Heart left ventricle (tissue), 16 donors: ENCODE data around the gene WDR86. TPM values are rescaled to one million over a fixed set of nuclear protein-coding genes. Genes with fewer than 3 reads are reported as not detected.

ENCODE experiments used
- ATAC-seq, 4 donors: fragments of 200-7000 bp; cut with Tn5 transposase; one replicate each; pipeline ENCODE4 v1.9.1; 2020 to 2022; ENCODE audit warnings: moderate library complexity in 4 of 4, mild to moderate bottlenecking in 3 of 4, moderate number of reproducible peaks in 1 of 4
- DNase-seq, 5 donors: peaks; one replicate each; pipeline ENCODE4 v3.0.0-alpha.2; 2020
- H3K27ac ChIP-seq, 12 donors: fragments of 200-600 bp; sonication (generic) in 4 of 12; one replicate each; pipeline versions ENCODE4 v1.5.0 to v1.8.0; 2016 to 2022; ENCODE audit warnings: mild to moderate bottlenecking in 2 of 12
- H3K27me3 ChIP-seq, 9 donors: fragments of 200-600 bp; sonication (generic) in 2 of 9; one replicate each; pipeline versions ENCODE4 v1.5.1 to v1.8.0; 2016 to 2022; ENCODE audit warnings: mild to moderate bottlenecking in 3 of 9
- H3K36me3 ChIP-seq, 9 donors: fragments of 200-600 bp; sonication (generic) in 2 of 9; one replicate each; pipeline versions ENCODE4 v1.5.0 to v1.8.0; 2018 to 2022; ENCODE audit warnings: mild to moderate bottlenecking in 2 of 9
- H3K4me1 ChIP-seq, 12 donors: fragments of 200-600 bp; sonication (generic) in 4 of 12; one replicate each; pipeline versions ENCODE4 v1.5.0 to v1.8.0; 2016 to 2022; ENCODE audit warnings: mild to moderate bottlenecking in 3 of 12
- H3K4me3 ChIP-seq, 12 donors: fragments of 200-600 bp; sonication (generic) in 4 of 12; one replicate each; pipeline versions ENCODE4 v1.5.0 to v1.8.0; 2017 to 2022; ENCODE audit warnings: mild to moderate bottlenecking in 9 of 12, moderate library complexity in 4 of 12
- H3K9me3 ChIP-seq, 12 donors: fragments of 200-600 bp; sonication (generic) in 4 of 12; one replicate each; pipeline versions ENCODE4 v1.5.0 to v1.8.0; 2016 to 2022; ENCODE audit warnings: mild to moderate bottlenecking in 1 of 12
- CTCF ChIP-seq, 12 donors: fragments of 200-600 bp; sonication (generic) in 4 of 12; IDR thresholded peaks; one replicate each; pipeline versions ENCODE4 v1.5.0 to v1.8.0; 2018 to 2022; ENCODE audit warnings: antibody characterized with exemption in 12 of 12, mild to moderate bottlenecking in 5 of 12
- POLR2A ChIP-seq, 2 donors: fragments of 450-650 bp; IDR thresholded peaks; one replicate each; pipeline ENCODE4 v1.6.1; 2017; ENCODE audit warnings: antibody characterized with exemption in 2 of 2, mild to moderate bottlenecking in 2 of 2, moderate library complexity in 2 of 2
- WGBS, 4 donors: extraction: QIAGEN DNeasy Blood & Tissue Kit in 2 of 4; methylation state at CpG; one replicate each; pipeline versions ENCODE4 v1.1.5 to v1.1.7; 2013 to 2018; 5-methylcytosine and 5-hydroxymethylcytosine counted together
- intact Hi-C, 10 donors: fragments of 100-400 bp; cut with DNase I; formaldehyde crosslinking; loops; one replicate each; pipeline versions ENCODE4 v1.11.1 to v1.14.2; 2022
- polyA plus RNA-seq, 2 donors: library from polyadenylated mRNA; stranded (reverse); fragments of 200-250 nt; gene quantifications; one replicate each; pipeline ENCODE4 v1.2.3, GENCODE V29; 2013
- total RNA-seq, 9 donors: library from RNA; depleted of rRNA in 2 of 9; stranded (reverse); fragments of >200 nt in 2 of 9; fragmentation: NEBNext Ultra II Directional in 3 of 9; extraction: Animal tissue kit (Norgen Biotek cat#: 25700) in 3 of 9; gene quantifications; one replicate each; pipeline versions ENCODE4 v1.1.0 to v1.2.4, GENCODE V29; 2016 to 2023
- donor health status: ischemic (EF 13 %, LVEDD 7.1; RV severe dilation, severe dysfunction).
- donor health status: healthy with polysubstance abuse.
- donor health status: DM: no; HTN: yes; CAD: no.
- donor health status: DM: no; HTN: no; CAD: no.
- donor health status: ischemic (EF 25% LVEDD 6.9; RV normal size, moderate dysfunction).
- donor health status: ischemic (EF 25% LVEDD 5.7; RV mildly dilated, moderate dysfunction).
- donor health status: healthy.
- donor health status: DM: yes; HTN: yes; CAD: no.
- donor health status: ischemic (EF 35%, LVEDD 5.7; RV mildly dilated, moderate dysfunction).
- donor health status: nonischemic (EF 11% LVEDD 7.7; RV severe dilation, severe dysfunction).
- donor health status: DM: yes; HTN: yes; CAD: no.
- donor health status: PGD.
- donor health status: ischemic (EF 29% LVEDD 5.4; RV normal size, mild dysfunction).
- donor health status: nonischemic (EF 23%, LVEDD 6.1; RV moderate dilation, normal function).

The WDR86 gene
- total and polyA plus RNA-seq, 11 donors: 0.37 to 1.7 (median 0.52) TPM; not detected in 5

GRCh38 chr7:151408498-151408838 lies 1.4 kb downstream of the WDR86 start:
- Histone ChIP-seq H3K4me3 (peak overlapping the region in 2 of 12 donors; percentile 39 to 51), H3K4me1 (peaks cover 0 to 38% (median 14%) of the 10 kb centered on the region in 12 donors), H3K9me3 (no peaks in the 10 kb centered on the region), H3K27me3 (peaks cover 18 to 57% (median 26%) of the 10 kb centered on the region in 9 donors), H3K36me3 (no peaks in the 10 kb centered on the region), H3K27ac (peak overlapping the region in 1 of 12 donors; percentile 63)
- TF ChIP-seq POLR2A (IDR thresholded peaks at IDR 0.05) (no peak), CTCF (IDR thresholded peaks at IDR 0.05) (no peak)
- ATAC-seq (no peak), DNase-seq (no peak)
- 85 to 92% (median 88%) methylated on average over 6 to 7 of the region's 7 CpGs for WGBS, 4 donors
- intact Hi-C loops: no loop called here

- ATAC-seq: no peak
- H3K4me1 ChIP-seq: peaks cover 0 to 41% (median 14%) of the 10 kb centered on the region in 12 donors
- H3K36me3 ChIP-seq: no peaks in the 10 kb centered on the region
- no peak overlapping the region for H3K4me3 ChIP-seq
- 89 to 95% (median 92%) methylated on average over 8 to 9 of the region's 9 CpGs for WGBS, 4 donors
- DNase-seq: no peak
- no peaks in the 10 kb centered on the region for H3K9me3 ChIP-seq
- intact Hi-C loops: no loop called here
- no peak for TF ChIP-seq POLR2A (IDR thresholded peaks at IDR 0.05)
- no peak for TF ChIP-seq CTCF (IDR thresholded peaks at IDR 0.05)
- H3K27me3 ChIP-seq: peaks cover 18 to 56% (median 26%) of the 10 kb centered on the region in 9 donors
- H3K27ac ChIP-seq: peak overlapping the region in 1 of 12 donors; percentile 5
These were observed 2.8 kb downstream of the WDR86 start for GRCh38 chr7:151406886-151407583.

DNA sequence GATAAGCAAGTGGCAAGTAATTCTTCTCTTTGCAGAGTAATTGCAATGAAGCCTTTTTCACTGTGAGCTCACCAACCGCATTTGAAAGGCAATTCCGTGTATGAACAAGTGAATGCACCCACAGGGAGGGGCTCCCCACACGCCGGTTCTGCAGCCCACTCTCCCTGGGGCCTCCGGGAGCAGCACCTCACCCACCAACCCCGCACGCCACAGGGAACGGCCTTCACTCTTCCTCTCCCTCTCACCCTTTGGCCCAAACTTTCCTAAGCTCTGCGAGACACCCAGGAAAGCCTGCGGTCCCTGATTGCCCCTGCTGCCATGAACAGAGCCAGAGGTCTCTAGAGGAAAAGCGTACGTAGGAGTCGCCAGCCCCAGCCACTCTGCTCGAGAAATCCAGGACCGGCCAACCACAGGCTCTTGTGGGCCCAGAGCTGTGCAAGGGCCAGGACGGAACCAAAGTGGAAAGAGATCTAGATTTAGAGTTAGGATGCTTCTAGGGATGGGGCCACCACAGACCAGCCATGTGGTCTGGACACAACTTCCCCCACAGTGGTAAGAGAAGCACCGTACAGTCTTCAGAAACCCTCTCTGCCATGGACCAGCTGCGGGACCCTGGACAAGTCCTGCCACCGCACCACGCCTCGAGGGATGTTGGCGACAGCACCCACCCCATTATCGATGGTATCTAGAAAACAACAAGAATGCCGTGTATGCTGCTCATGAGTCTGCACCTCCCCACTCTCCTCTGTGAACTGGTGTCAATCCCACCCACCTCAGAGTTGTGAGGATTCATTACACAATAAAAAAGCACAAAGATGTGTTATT lies 3.6 kb downstream of the WDR86 start:
- Histone ChIP-seq H3K27me3 (peaks cover 18 to 48% (median 26%) of the 10 kb centered on the region in 9 donors), H3K27ac (no peak overlapping the region), H3K9me3 (no peaks in the 10 kb centered on the region), H3K4me1 (peaks cover 0 to 41% (median 14%) of the 10 kb centered on the region in 12 donors), H3K36me3 (no peaks in the 10 kb centered on the region), H3K4me3 (no peak overlapping the region)
- WGBS, 4 donors: 91 to 92% (median 92%) methylated on average over 24 of the region's 24 CpGs
- ATAC-seq: no peak
- no peak for DNase-seq
- intact Hi-C loops: no loop called here
- TF ChIP-seq CTCF (IDR thresholded peaks at IDR 0.05) (no peak), POLR2A (IDR thresholded peaks at IDR 0.05) (no peak)

- WGBS, 4 donors: 86 to 96% (median 91%) methylated on average over 9 to 10 of the region's 10 CpGs
- intact Hi-C loops: no loop called here
- H3K27ac ChIP-seq: peak overlapping the region in 1 of 12 donors; percentile 17
- no peak overlapping the region for H3K4me3 ChIP-seq
- H3K36me3 ChIP-seq: no peaks in the 10 kb centered on the region
- ATAC-seq (no peak), DNase-seq (no peak)
- TF ChIP-seq POLR2A (IDR thresholded peaks at IDR 0.05) (no peak), CTCF (IDR thresholded peaks at IDR 0.05) (no peak)
- H3K27me3 ChIP-seq: peaks cover 14 to 41% (median 25%) of the 10 kb centered on the region in 9 donors
- H3K4me1 ChIP-seq: peaks cover 0 to 39% (median 14%) of the 10 kb centered on the region in 12 donors
- no peaks in the 10 kb centered on the region for H3K9me3 ChIP-seq
These were observed 4.2 kb downstream of the WDR86 start for GRCh38 chr7:151405588-151405987.
